GM18505 (cell line): Measurements from ENCODE around the gene DDOST.

Source experiments
- ATAC-seq: cut with Tn5 transposase; IDR thresholded peaks from one replicate; pipeline ENCODE4 v1.9.1; 2021; ENCODE audit not compliant: unreplicated experiment
- POLR2A ChIP-seq: IDR thresholded peaks from 4 replicates; pipeline ENCODE4 v1.6.1; 2011; ENCODE audit warnings: borderline replicate concordance; ENCODE audit not compliant: insufficient read depth, insufficient read length; ENCODE audit errors: extremely low read depth

The DDOST gene

DNA sequence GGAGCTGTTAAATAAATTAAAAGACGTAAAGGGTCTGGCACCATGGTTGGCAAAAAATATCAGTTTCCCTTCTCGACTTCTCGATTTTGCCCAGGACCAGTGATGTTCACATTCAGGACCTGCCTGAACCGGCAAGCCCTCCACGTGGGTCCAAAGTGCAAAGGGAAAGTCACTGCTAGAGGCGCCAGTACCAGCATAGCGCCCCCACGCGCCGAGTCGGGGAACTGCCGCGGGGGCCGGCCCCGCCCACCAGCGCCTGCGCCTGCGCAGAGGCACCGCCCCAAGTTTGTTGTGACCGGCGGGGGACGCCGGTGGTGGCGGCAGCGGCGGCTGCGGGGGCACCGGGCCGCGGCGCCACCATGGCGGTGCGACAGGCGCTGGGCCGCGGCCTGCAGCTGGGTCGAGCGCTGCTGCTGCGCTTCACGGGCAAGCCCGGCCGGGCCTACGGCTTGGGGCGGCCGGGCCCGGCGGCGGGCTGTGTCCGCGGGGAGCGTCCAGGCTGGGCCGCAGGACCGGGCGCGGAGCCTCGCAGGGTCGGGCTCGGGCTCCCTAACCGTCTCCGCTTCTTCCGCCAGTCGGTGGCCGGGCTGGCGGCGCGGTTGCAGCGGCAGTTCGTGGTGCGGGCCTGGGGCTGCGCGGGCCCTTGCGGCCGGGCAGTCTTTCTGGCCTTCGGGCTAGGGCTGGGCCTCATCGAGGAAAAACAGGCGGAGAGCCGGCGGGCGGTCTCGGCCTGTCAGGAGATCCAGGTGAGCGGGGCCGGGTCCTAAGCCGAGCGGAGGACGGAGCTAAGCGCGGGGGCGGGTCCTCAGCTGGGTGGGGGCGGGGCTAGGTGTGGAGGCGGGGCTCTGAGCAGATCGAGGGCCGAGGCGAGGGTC lies 27.7 kb downstream of the DDOST start, which contains the start of gene PINK1:
TSS of gene PINK1 (plus strand) at position 269 of the 875 bp plus-strand sequence. CDS start at position 360, 91 bp downstream.
- ATAC-seq: peak; percentile 73
- peak; percentile 52 for TF ChIP-seq POLR2A

DNA sequence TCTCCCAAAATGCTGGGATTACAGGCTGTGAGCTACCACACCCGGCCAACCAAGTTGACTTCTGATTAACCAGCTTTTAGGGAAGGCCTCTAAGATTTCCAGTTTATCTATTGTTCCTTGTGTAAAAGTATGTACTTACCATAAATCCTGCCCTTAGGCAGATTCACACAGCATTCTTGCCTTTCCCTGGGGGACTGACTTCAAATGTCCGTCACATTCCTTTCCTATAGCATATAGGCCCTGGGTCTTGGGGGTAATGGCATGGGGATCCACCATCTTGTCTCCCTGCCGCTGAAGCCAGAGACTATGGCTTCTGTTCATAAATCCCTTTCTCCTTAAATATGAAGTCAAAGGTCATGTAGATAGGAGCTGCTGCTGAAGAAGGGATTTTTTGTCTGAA lies 28.8 kb downstream of the DDOST start:
- no peak for ATAC-seq
- no peak for TF ChIP-seq POLR2A

DNA sequence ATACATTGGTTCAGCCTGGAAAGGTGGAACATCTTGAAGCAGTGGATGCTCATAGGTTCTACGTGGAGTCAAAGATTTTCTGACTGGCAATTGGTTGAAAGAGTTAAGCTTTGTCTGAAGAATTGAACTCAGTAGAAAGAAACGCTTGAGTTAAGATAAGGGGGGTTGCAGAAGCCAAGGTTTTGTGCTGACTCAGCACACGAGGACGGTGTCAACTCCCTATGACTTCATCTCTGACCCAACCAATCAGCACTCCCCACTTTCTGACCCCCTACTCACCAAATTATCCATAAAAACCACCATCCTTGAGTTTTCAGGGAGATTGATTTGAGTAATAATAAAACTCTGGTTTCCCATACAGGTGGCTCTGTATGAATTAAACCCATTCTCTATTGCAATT lies 30.4 kb downstream of the DDOST start:
- no peak for TF ChIP-seq POLR2A
- no peak for ATAC-seq

DNA sequence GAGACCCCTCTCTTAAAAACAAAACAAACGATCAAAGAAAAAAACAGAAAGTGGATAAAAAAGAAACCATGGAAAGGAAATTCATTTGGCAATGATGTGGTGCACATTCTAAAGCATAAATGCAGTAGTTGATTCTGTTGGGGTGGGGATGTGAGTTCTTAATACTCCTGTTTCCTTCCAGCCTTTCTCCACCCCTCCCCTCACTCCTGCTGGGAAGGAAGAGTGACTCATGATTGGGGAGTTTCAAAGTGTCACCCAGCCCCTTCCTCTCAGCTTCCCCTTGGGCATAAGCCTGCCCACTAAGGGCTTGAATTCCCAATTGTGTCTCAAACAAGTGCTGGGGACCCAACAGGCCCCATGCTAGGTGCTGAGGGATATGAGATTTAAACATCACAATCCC lies 34.6 kb downstream of the DDOST start:
- no peak for TF ChIP-seq POLR2A
- no peak for ATAC-seq

DNA sequence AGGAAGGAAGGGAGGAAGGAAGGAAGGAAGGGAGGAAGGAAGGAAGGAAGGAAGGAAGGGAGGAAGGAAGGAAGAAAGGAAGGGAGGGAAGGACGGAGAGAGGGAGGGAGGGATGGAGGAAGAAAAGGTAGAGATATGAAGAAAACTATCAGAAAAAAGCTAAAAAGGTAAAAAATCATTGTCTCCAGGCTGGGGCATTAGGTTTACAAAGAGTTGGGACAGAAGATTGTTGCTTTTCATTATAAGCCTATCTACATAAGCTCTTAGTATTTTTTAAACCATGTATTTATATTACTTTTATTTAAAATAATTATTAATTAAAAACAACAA lies 35.1 kb downstream of the DDOST start:
- TF ChIP-seq POLR2A: no peak
- ATAC-seq: no peak

DNA sequence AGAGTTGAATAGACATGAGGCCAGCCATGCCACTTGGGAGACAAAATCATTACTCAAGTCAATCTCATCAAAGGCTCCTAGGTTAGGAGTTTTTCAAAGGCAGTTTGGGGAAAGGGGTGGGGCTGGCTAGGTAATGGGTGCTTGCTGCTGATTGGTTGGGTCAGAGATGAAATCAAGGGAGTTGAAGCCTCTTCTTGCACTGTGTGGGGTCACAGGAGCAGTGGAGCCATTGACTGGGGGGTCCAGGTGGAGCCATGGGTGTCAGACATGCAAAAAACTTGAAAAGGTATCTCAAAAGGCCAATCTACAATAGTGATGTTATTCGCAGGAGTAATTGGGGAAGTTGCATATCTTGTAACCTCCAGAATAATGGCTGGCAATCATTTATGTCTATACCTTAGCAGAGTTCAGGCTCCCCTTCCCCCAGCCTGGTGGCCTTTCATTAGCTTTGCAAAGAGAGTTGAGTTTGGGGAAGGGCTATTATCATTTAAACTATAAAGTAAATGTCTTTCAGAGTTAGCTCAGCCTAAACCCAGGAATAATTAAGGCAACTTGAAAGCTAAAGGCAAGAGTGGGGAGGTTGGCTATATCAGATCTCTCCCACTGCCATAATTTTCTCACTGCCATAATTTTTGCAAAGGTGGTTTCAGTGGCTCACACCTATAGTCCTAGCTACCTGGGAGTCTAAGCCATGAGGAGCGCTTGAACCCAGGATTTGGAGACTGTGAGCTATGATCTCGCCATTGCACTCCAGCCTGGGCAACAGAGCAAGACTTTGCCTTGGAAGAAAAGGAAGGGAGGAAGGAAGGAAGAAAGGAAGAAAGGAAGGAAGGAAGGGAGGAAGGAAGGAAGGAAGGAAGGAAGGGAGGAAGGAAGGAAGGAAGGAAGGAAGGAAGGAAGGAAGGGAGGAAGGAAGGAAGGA lies 35.7 kb downstream of the DDOST start:
- no peak for ATAC-seq
- TF ChIP-seq POLR2A: no peak

DNA sequence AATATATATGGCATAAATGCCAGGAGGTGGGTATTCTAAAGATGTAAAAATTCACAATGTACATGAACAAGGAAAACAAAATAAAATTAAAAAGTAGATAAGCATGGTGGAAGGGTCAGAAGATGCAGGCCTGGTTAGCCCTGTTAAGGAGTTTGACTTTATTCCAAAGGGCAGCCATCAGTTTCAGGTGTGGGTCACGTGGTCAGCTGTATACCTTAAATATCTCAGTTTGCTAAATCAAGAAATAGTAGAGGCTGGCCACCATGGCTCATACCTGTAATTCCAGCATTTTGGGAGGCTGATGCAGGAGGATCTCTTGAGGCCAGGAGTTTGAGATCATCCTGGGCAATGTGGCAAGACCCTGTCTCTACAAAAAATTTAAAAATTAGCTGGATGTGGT lies 36.5 kb downstream of the DDOST start:
- no peak for TF ChIP-seq POLR2A
- ATAC-seq: no peak

DNA sequence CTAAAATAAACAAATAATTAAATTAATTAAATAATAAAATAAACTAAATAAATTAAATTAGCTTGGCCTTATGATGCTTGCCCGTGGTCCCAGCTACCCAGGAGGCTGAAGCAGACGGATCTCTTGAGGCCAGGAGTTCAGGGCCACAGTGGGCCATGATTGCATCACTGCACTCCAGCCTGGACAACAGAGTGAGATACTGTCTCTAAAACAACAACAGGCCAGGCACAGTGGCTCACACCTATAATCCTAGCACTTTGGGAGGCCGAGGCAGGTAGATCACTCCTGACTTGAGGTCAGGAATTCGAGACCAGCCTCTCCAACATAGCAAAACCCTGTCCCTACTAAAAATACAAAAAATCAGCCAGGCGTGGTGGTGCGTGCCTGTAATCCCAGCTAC lies 40.2 kb downstream of the DDOST start:
- TF ChIP-seq POLR2A: no peak
- ATAC-seq: no peak

DNA sequence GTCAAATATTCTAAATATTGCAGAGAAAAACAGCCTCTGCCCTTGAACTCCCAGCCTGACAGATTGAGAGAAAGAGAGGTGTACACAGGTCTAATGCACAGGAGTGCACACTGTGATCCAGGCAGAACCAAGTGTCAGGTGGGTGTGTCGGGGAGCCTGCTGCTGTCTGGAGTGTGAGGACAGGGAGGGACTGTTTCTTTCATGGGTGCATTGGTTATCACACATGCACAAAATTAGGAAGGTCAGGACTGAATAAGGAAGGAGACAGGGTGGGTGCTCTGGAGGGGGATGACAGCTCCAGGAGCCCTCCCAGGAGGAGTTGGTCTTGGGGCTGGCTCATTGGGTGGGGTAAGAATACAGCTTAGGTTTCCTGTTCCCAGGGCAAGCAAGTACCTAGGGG lies 41.2 kb downstream of the DDOST start:
- TF ChIP-seq POLR2A: no peak
- ATAC-seq: no peak

DNA sequence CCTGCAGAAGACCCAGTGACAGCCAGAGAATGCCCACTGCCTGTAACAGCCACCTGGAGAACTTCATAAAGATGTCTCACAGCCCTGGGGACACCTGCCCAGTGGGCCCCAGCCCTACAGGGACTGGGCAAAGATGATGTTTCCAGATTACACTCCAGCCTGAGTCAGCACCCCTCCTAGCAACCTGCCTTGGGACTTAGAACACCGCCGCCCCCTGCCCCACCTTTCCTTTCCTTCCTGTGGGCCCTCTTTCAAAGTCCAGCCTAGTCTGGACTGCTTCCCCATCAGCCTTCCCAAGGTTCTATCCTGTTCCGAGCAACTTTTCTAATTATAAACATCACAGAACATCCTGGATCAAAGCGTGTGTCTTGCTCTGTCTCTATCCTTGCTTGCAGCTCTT lies 42.6 kb downstream of the DDOST start:
- TF ChIP-seq POLR2A: no peak
- ATAC-seq: no peak

DNA sequence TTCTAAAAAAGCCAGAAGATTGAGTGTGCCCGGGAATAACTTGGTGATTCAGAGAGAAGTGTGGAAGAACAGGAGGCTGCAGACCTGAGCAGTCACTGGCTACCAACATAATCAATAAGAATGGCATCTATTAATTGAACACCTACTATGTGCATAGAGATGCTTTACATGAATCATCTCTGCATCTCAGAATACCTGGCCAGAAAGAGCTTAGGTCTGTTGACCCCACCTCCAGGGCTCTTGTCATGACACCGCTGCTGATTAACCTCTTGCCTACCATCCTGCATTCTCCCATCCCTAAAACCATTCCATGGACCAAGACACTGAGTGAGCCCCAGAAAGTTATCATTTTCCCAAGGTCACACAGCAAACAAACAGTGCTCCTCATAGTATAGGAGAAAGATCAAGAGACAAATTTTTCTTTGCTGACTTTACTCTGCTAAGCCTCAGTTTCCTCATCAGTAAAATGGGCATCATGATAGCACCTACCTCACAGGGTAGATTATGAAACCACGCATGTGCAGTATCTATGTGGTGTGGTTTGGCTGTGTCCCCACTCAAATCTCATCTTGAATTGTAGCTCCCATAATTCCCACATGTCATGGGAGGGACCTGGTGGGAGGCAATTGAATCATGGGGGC lies 44.2 kb downstream of the DDOST start:
- ATAC-seq: no peak
- TF ChIP-seq POLR2A: no peak

DNA sequence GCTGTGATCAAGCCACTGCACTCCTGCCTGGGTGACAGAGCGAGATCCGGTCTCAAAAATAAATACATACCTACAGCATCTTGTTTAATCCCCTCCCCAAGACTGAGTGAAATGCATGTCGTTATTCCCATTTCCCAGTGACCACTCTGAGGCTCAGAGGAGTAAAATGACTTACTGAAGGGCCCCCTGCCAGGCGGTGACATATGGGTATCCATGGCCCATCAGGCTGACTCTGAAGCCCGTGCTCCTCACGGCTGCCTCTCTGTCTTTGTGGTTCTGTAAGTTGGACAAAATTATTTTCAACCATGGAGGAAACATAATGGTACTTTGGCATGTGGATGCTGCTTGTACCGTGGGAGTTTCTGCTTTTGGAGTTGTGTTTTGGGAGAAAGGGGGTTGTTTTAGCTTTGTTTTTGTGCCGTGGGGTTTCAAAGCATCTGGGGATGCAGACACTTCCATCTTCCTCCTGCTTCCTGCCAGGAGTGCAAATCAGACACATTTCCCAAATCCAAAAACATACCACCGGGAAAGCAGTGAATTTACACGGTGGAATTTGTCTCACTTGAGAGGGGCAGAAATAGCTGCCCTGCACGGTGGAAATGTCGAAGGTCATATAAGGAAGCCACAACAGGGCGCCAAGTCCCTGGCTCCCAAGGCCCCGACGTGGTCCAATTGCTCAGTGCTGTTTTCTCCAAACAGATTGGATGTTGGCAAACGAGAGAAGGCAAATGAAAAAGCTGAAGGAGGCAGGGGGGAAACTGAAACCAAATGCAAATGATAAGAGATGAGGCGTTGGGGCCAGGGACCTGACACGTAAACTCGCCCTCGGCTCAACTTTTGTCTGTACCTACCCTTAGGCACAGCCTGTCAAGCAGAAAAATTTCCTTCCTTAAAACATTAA lies 45.0 kb downstream of the DDOST start:
- ATAC-seq: no peak
- no peak for TF ChIP-seq POLR2A

DNA sequence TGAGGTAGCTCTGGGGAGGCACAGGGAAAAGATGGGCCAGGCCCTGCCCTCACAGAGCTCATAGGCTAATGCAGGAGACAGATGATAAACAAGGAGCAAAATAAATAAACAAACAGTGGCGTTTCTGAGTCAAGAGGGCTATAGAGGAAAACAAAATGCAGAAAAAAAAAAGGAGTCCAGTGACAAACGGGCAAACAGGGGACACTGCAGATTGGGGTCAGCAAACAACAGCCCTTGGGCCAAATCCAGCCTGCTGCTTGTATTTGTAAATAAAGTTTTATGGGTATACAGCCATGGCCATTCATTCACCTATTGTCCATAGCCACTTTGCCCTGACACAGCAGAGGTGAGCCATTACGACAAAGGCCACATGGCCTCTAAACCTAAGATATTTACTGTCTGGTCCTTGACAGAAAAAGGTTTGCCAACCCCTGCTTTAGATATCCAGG lies 47.0 kb downstream of the DDOST start:
- TF ChIP-seq POLR2A: no peak
- no peak for ATAC-seq

DNA sequence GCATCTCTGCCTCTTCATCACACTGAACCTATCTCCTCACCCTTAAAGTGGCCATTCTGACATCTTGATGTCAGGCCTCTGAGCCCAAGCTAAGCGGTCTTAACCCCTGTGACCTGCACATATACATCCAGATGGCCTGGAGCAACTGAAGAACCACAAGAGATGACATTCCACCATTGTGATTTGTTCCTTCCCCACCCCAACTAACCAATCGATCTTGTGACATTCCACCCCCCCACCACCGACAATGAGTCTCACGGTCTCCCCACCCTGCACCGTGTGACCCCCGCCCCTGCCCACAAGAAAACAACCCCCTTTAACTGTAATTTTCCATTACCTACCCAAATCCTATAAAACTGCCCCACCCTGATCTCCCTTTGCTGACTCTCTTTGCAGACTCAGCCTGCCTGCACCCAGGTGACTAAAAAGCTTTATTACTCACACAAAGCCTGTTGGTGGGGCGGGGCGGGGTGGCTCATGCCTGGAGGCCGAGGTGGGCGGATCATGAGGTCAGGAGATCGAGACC lies 48.9 kb downstream of the DDOST start:
- no peak for TF ChIP-seq POLR2A
- no peak for ATAC-seq
